ENCODE results near the gene DARS1.
"Not testable (repeated sequence)": the region's sequence is repeated elsewhere in the genome, so short reads cannot be mapped to it uniquely, and the experiment has no call there.

The DARS1 gene

GRCh38 chr2:135975702-135976101 lies 9.7 kb downstream of the DARS1 start:
- no peak for DNase-seq

- DNase-seq, result no peak
These were observed 11.4 kb downstream of the DARS1 start for GRCh38 chr2:135974036-135974435.

- no peak for DNase-seq
These were observed 15.6 kb downstream of the DARS1 start for GRCh38 chr2:135969655-135970387.

GRCh38 chr2:135965756-135966155 lies 19.7 kb downstream of the DARS1 start:
- no peak for DNase-seq

GRCh38 chr2:135964404-135964803 lies 21.0 kb downstream of the DARS1 start:
- not testable (repeated sequence) for DNase-seq

- DNase-seq, result peak; percentile 50
These were observed 21.6 kb downstream of the DARS1 start for GRCh38 chr2:135963841-135964240.

- DNase-seq, result no peak
These were observed 22.9 kb downstream of the DARS1 start for GRCh38 chr2:135962366-135963123.

- no peak for DNase-seq
These were observed 24.5 kb downstream of the DARS1 start for GRCh38 chr2:135960656-135961551.

GRCh38 chr2:135960150-135960549 lies 25.3 kb downstream of the DARS1 start:
- DNase-seq, result no peak

- not testable (repeated sequence) for DNase-seq
These were observed 26.5 kb downstream of the DARS1 start for GRCh38 chr2:135958927-135959326.

- no peak for DNase-seq
These were observed 31.3 kb downstream of the DARS1 start for GRCh38 chr2:135954020-135954601.

GRCh38 chr2:135952891-135953290 lies 32.5 kb downstream of the DARS1 start:
- peak; percentile 14 for DNase-seq

- DNase-seq, result no peak
These were observed 34.3 kb downstream of the DARS1 start for GRCh38 chr2:135951041-135951583.

GRCh38 chr2:135949451-135950234 lies 35.8 kb downstream of the DARS1 start:
- DNase-seq, result no peak

- DNase-seq, result peak; percentile 67
These were observed 36.6 kb downstream of the DARS1 start for GRCh38 chr2:135948642-135949355.

GRCh38 chr2:135948141-135948540 lies 37.3 kb downstream of the DARS1 start:
- DNase-seq, result no peak

GRCh38 chr2:135947483-135947882 lies 37.9 kb downstream of the DARS1 start:
- no peak for DNase-seq

GRCh38 chr2:135945526-135945925 lies 39.9 kb downstream of the DARS1 start:
- DNase-seq, result no peak

- DNase-seq, result no peak
These were observed 40.8 kb downstream of the DARS1 start for GRCh38 chr2:135944625-135945024.

- no peak for DNase-seq
These were observed 42.3 kb downstream of the DARS1 start for GRCh38 chr2:135942936-135943688.

Data from EL (cell line).